Measurements from ENCODE around the gene EHD4.
A peak's percentile ranks its signal among the peaks of the same experiment; 100 is the strongest.

The EHD4 gene

GRCh38 chr15:41926185-41927056 is 45.9 kb downstream of the EHD4 start:
- TF ChIP-seq GATA1 (IDR thresholded peaks at IDR 0.05; ENCODE audit: low read depth, low read length): no peak
- TF ChIP-seq POLR2A (IDR thresholded peaks at IDR 0.05; ENCODE audit: low read length): no peak
- no peak for DNase-seq

GRCh38 chr15:41925086-41925608 is 47.2 kb downstream of the EHD4 start:
- no peak for DNase-seq
- no peak for TF ChIP-seq POLR2A (IDR thresholded peaks at IDR 0.05; ENCODE audit: low read length)
- no peak for TF ChIP-seq GATA1 (IDR thresholded peaks at IDR 0.05; ENCODE audit: low read depth, low read length)

- DNase-seq: no peak
- TF ChIP-seq GATA1 (IDR thresholded peaks at IDR 0.05; ENCODE audit: low read depth, low read length): no peak
- TF ChIP-seq POLR2A (IDR thresholded peaks at IDR 0.05; ENCODE audit: low read length): no peak
Observed at GRCh38 chr15:41923401-41923997, 48.9 kb downstream of the EHD4 start.

DNA sequence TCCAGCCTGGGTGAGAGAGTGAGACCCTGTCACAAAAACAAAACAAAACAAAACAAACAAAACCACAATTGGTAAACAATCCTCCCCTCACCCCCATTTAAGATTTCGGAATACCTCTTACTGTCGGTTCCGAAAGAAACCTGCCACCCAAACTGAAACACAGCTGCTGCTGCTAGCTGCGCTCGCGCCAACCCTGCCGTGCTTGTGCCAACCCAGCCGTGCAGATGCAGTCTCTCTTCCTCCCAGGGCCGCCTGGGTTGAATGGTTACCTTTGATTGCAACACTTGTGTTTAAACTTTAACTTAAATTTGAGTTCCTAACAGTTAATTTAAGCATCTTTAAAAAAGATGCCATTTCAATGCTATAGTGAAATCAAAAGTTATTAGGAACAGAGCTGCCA is 50.0 kb downstream of the EHD4 start:
- TF ChIP-seq POLR2A (IDR thresholded peaks at IDR 0.05; ENCODE audit: low read length): no peak
- no peak for TF ChIP-seq GATA1 (IDR thresholded peaks at IDR 0.05; ENCODE audit: low read depth, low read length)
- no peak for DNase-seq

- no peak for DNase-seq
- no peak for TF ChIP-seq POLR2A (IDR thresholded peaks at IDR 0.05; ENCODE audit: low read length)
- TF ChIP-seq GATA1 (IDR thresholded peaks at IDR 0.05; ENCODE audit: low read depth, low read length): no peak
Observed at GRCh38 chr15:41921639-41922038, 50.7 kb downstream of the EHD4 start.

DNA sequence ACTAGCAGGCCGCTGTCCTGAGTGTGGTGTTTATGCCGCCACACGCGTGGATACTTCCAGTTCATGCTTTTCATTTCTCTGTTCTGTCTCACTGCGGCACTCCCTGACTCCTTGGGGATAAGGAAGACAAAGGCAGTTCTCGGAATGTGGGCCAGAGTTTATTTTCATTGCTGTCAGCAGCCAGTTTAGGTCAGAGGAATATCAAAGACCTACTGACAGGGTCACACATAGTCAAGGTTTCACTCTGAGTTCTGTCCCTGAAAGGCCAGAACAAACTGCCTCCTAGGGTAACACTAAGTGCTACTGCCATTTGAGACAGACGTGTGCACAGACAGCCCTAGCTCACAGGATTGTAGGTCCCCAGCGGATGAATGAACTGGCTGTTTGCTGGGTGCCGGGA is 51.2 kb downstream of the EHD4 start:
- TF ChIP-seq GATA1 (IDR thresholded peaks at IDR 0.05; ENCODE audit: low read depth, low read length) (no peak), POLR2A (IDR thresholded peaks at IDR 0.05; ENCODE audit: low read length) (no peak)
- DNase-seq: no peak

- DNase-seq: no peak
- TF ChIP-seq POLR2A (IDR thresholded peaks at IDR 0.05; ENCODE audit: low read length) (no peak), GATA1 (IDR thresholded peaks at IDR 0.05; ENCODE audit: low read depth, low read length) (no peak)
Observed at GRCh38 chr15:41919954-41920538, 52.3 kb downstream of the EHD4 start.

DNA sequence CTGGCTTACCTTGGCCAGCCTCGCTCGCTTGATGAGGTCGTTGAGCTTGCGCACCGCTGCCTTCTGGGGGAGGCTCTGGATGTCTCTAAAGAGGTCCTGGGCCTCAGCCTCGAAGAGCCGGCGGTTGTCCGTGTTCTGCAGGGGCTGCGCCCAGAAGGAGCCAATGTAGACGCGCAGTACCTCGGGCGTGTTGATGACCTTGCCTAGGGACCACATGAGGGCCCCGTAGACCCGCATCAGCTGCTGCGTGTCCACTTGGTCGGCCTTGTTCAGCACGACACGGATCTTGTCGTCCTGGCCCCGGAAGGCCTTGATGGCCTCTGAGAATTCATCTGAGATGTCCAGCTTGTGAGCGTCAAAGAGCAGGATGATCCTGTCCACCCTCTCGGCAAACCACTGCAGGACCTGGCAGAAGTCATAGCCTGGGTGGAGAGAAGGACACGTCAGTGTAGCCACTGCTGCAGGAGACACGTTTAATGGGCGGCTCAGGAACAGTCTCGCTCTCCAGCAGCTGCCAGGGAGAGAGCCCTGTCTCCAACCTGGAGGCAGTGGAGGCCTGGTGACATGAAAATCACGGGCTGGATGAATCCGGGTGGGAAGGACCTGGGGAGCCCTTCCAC is 53.0 kb downstream of the EHD4 start:
- DNase-seq: no peak

DNA sequence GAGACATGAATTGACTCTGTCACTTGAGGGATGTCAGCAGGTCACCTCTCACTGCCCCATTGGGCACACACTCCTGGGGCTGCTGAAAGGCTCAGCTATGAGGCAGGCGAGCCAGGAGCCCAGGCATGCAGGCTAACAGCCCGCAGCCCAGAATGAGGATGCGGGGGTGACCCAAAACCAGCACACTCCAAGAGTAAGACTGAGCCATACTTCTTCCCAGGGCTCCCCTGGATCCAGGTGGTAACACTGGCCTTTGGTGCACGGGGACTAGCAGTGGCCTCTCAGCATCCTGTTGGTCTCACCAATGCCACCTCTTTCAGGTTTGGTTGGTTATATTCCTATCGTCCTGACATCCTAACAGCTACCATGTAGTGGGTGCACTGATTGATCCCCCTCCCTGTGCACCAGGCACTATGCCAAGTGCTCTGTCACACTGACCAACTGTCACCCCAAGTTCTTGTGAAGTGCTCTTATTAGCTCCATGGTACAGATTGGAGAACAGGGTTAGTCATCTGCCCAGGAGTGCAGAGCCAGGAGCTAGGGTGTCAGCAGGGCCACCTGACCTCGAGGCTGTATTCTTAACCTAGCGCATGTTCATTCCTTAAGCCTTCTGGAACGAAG is 53.7 kb downstream of the EHD4 start:
- TF ChIP-seq GATA1 (IDR thresholded peaks at IDR 0.05; ENCODE audit: low read depth, low read length) (no peak), POLR2A (IDR thresholded peaks at IDR 0.05; ENCODE audit: low read length) (no peak)
- no peak for DNase-seq

More for the DNA sequence above, 53.0 kb downstream of the EHD4 start:
- TF ChIP-seq POLR2A (IDR thresholded peaks at IDR 0.05; ENCODE audit: low read length) (no peak), GATA1 (IDR thresholded peaks at IDR 0.05; ENCODE audit: low read depth, low read length) (no peak)

DNA sequence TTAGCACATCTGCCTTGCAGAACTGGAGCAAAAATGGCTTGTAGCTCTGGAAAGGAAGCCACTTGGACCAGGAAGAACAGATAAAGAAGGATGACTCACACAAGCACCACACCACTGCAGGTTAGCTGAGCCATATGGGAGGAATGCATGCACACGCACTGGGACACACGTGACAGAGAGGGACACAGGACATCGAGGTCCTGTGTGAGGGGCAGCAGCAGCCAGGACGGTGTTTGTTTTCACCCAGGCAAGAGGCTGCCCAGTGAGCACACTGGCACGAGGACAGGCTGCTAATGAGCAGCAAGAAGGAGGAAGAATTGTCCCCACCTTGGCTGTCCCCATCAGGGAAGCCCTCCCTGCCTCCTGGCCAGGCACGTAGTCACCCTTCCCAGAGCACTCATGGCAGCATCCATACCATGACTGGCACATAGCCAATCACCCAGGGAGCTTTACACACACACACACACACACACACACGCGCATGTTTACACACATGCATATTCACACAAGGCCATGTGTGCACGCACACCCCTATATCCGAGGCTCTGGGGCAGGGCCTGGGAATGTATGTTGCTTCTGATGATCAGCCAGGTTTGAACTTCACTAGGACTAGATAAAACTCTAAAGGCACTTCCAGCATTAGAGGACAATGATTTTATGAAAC is 54.5 kb downstream of the EHD4 start:
- TF ChIP-seq GATA1 (IDR thresholded peaks at IDR 0.05; ENCODE audit: low read depth, low read length) (no peak), POLR2A (IDR thresholded peaks at IDR 0.05; ENCODE audit: low read length) (no peak)
- peak in 1 of 2 experiments; percentile 23 for DNase-seq

DNA sequence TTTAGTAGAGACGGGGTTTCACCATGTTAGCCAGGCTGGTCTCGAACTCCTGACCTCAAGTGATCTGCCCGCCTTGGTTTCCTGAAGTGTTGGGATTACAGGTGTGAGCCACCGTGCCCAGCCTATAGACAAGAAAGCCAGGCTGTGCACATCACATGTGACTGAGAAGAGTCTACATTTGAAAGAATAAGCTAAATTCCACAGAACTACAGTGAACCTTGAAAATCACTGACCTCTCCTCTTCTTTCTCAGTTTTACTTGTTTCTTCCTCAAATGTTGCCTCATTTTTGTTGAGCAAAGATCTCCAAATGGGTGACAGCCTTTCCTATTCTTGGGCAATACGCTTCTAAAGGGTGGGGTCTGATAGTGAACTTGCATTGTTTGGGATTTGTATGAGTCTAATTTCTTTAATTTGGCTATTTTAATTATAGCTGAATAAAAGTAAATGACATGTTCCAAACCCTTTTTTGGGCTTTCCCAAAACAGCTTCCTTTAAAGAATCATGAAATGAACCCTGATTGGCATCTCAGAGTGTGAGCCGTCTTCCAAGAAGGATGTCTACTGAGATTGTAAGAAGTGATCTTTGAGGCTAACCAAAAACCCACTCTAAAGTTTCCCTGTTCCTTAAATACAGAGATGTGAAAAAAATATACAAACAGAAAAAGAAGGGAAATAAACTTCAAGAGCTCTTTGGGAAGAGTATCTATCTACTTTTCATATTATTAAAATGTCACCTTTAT is 56.9 kb downstream of the EHD4 start:
- TF ChIP-seq GATA1 (IDR thresholded peaks at IDR 0.05; ENCODE audit: low read depth, low read length) (no peak), POLR2A (IDR thresholded peaks at IDR 0.05; ENCODE audit: low read length) (no peak)
- no peak for DNase-seq

GRCh38 chr15:41914411-41914810 is 57.9 kb downstream of the EHD4 start:
- no peak for TF ChIP-seq GATA1 (IDR thresholded peaks at IDR 0.05; ENCODE audit: low read depth, low read length)
- TF ChIP-seq POLR2A (IDR thresholded peaks at IDR 0.05; ENCODE audit: low read length): no peak
- no peak for DNase-seq

Data from erythroblast (primary cell).